MM.1S (cell line): ENCODE measurements around the gene IFT52.

Experiments
- DNase-seq: peaks from one replicate; pipeline ENCODE4 v3.0.0-alpha.2; 2015
- H2AFZ ChIP-seq: fragments of 300-600 bp; sonication (generic); 2 replicates; pipeline ENCODE4 v1.6.0; 2016; ENCODE audit warnings: antibody characterized with exemption, low read length
- H3F3A ChIP-seq: fragments of 300-600 bp; sonication (generic); 2 replicates; pipeline ENCODE4 v1.6.1; 2016; ENCODE audit warnings: mild to moderate bottlenecking, antibody characterized with exemption, low read length, moderate library complexity, mixed read lengths; ENCODE audit not compliant: insufficient read depth
- H3K27ac ChIP-seq: fragments of 300-600 bp; sonication (generic); 2 replicates; pipeline ENCODE4 v1.5.1; 2016; ENCODE audit warnings: mild to moderate bottlenecking, low read length
- H3K27me3 ChIP-seq: fragments of 300-600 bp; sonication (generic); replicated peaks from 2 replicates; pipeline ENCODE4 v1.6.0; 2016; ENCODE audit warnings: low read length; ENCODE audit not compliant: insufficient read depth
- H3K36me3 ChIP-seq: fragments of 300-600 bp; sonication (generic); replicated peaks from 2 replicates; pipeline ENCODE4 v1.6.1; 2016; ENCODE audit warnings: mild to moderate bottlenecking, low read length, mixed read lengths; ENCODE audit not compliant: insufficient read depth
- H3K4me1 ChIP-seq: fragments of 300-600 bp; sonication (generic); 2 replicates; pipeline ENCODE4 v1.6.1; 2016; ENCODE audit warnings: low read length, mixed read lengths
- H3K4me2 ChIP-seq: fragments of 300-600 bp; sonication (generic); 2 replicates; pipeline ENCODE4 v1.6.0; 2016; ENCODE audit warnings: low read depth, low read length
- H3K4me3 ChIP-seq: fragments of 300-600 bp; sonication (generic); 2 replicates; pipeline ENCODE4 v1.5.1; 2016; ENCODE audit warnings: low read length, mixed read lengths
- H3K79me2 ChIP-seq: fragments of 300-600 bp; sonication (generic); 2 replicates; pipeline ENCODE4 v1.6.1; 2016; ENCODE audit warnings: mixed run types, low read length, mixed read lengths
- H3K9ac ChIP-seq: fragments of 300-600 bp; sonication (generic); 2 replicates; pipeline ENCODE4 v1.6.1; 2016; ENCODE audit warnings: low read length, mixed read lengths
- H3K9me2 ChIP-seq: fragments of 300-600 bp; sonication (generic); replicated peaks from 2 replicates; pipeline ENCODE4 v1.6.1; 2016; ENCODE audit warnings: mild to moderate bottlenecking, low read length, mixed read lengths; ENCODE audit not compliant: insufficient read depth
- H3K9me3 ChIP-seq: fragments of 300-600 bp; sonication (generic); replicated peaks from 2 replicates; pipeline ENCODE4 v1.6.1; 2016; ENCODE audit warnings: mild to moderate bottlenecking, low read length, mixed read lengths; ENCODE audit not compliant: insufficient read depth
- H4K20me1 ChIP-seq: fragments of 300-600 bp; sonication (generic); 2 replicates; pipeline ENCODE4 v1.6.1; 2016; ENCODE audit warnings: mild to moderate bottlenecking, low read length, moderate library complexity, mixed read lengths; ENCODE audit not compliant: insufficient read depth
- CTCF ChIP-seq: fragments of 300-600 bp; sonication (generic); IDR thresholded peaks from 2 replicates; pipeline ENCODE4 v1.5.1; 2016; ENCODE audit warnings: antibody characterized with exemption, low read length, mixed read lengths
- EZH2 ChIP-seq: fragments of 300-600 bp; sonication (generic); optimal IDR thresholded peaks from 2 replicates; pipeline ENCODE3; 2017; ENCODE audit warnings: low read depth, mild to moderate bottlenecking, antibody characterized with exemption, low read length, mixed read lengths
- EZH2phosphoT487 ChIP-seq: fragments of 300-600 bp; sonication (generic); IDR thresholded peaks from 2 replicates; pipeline ENCODE4 v1.6.1; 2018; ENCODE audit warnings: antibody characterized with exemption, low read length

The IFT52 gene

GRCh38 chr20:43681991-43682410 is 91.3 kb downstream of the IFT52 start:
- H3F3A ChIP-seq: peaks cover 37% of the 10 kb centered on the region
- peak overlapping the region; percentile 59 for H3K4me3 ChIP-seq
- H3K9me2 ChIP-seq: no peaks in the 10 kb centered on the region
- no peaks in the 10 kb centered on the region for H3K27me3 ChIP-seq
- peaks cover 39% of the 10 kb centered on the region for H3K4me1 ChIP-seq
- 0 out of 2 replicates have a peak, but pooled peaks cover 3% of the 10 kb centered on the region for H3K36me3 ChIP-seq
- no peaks in the 10 kb centered on the region for H3K9me3 ChIP-seq
- H4K20me1 ChIP-seq: no peaks in the 10 kb centered on the region
- H3K9ac ChIP-seq: peak overlapping the region; percentile 98
- no peak for TF ChIP-seq CTCF
- no peak for TF ChIP-seq EZH2
- no peak for TF ChIP-seq EZH2phosphoT487
- H3K79me2 ChIP-seq: peaks cover 54% of the 10 kb centered on the region
- H3K27ac ChIP-seq: peak overlapping the region; percentile 98
- peak overlapping the region; percentile 95 for H3K4me2 ChIP-seq
- peak; percentile 99 for DNase-seq
- H2AFZ ChIP-seq: no peak overlapping the region

GRCh38 chr20:43682446-43682845 is 91.7 kb downstream of the IFT52 start:
- Histone ChIP-seq H3K36me3 (0 out of 2 replicates have a peak, but pooled peaks cover 3% of the 10 kb centered on the region), H3K4me2 (peak overlapping the region; percentile 95)

GRCh38 chr20:43686820-43687219 is 96.1 kb downstream of the IFT52 start:
- Histone ChIP-seq H3K9ac (no peak overlapping the region), H3K4me1 (peaks cover 17% of the 10 kb centered on the region), H3K27me3 (no peaks in the 10 kb centered on the region), H3K9me3 (no peaks in the 10 kb centered on the region), H3K79me2 (peaks cover 52% of the 10 kb centered on the region), H3K27ac (no peak overlapping the region), H3K36me3 (0 out of 2 replicates have a peak, but pooled peaks cover 3% of the 10 kb centered on the region), H3K4me2 (no peak overlapping the region), H3F3A (peaks cover 11% of the 10 kb centered on the region), H3K4me3 (no peak overlapping the region), H4K20me1 (no peaks in the 10 kb centered on the region), H3K9me2 (no peaks in the 10 kb centered on the region), H2AFZ (no peak overlapping the region)
- TF ChIP-seq EZH2: no peak
- no peak for TF ChIP-seq CTCF
- no peak for TF ChIP-seq EZH2phosphoT487
- no peak for DNase-seq

More at GRCh38 chr20:43682446-43682845, 91.7 kb downstream of the IFT52 start:
- Histone ChIP-seq H3K27ac (peak overlapping the region; percentile 98), H3F3A (peaks cover 37% of the 10 kb centered on the region), H3K4me3 (peak overlapping the region; percentile 14), H3K9me3 (no peaks in the 10 kb centered on the region), H3K9ac (peak overlapping the region; percentile 98), H4K20me1 (no peaks in the 10 kb centered on the region), H3K27me3 (no peaks in the 10 kb centered on the region), H3K79me2 (peaks cover 53% of the 10 kb centered on the region), H3K9me2 (no peaks in the 10 kb centered on the region), H2AFZ (no peak overlapping the region), H3K4me1 (peaks cover 39% of the 10 kb centered on the region)
- TF ChIP-seq EZH2: no peak
- TF ChIP-seq EZH2phosphoT487: no peak
- no peak for TF ChIP-seq CTCF
- DNase-seq: peak; percentile 73
